Measurements from ENCODE around the gene ASPDH.
"Not testable (repeated sequence)": the region's sequence is repeated elsewhere in the genome, so short reads cannot be mapped to it uniquely, and the experiment has no call there.

Gene ASPDH

DNA sequence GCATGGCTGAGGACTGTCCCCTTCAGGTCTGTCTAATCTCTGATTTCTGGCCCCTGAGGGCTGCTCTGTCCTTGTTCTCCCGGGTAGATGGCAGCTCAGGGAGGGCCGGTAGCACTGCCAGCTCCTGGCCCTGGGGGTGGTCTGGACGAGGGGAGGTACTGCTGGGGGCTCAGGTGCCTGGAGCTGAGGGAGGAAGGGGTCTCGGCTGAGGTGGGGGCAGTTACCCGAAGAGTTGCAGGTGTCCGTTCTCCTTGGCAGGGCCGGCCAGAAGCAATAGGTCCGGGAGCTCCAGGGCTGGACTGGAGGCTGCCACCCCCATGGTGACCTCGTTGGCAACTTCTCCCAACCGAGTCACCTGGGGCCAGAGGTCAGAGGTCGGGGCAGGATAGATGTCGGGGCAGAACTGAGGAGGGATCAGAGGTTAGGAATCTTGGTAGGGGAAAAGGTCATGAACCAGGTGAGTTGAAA, 38.6 kb downstream of the ASPDH start:
- Mint-ChIP-seq H3K27ac (peak overlapping the region; percentile 91), H3K36me3 (ENCODE audit: low read depth) (peaks cover 11% of the 10 kb centered on the region), H3K4me1 (peaks cover 24% of the 10 kb centered on the region), H3K9me3 (no peaks in the 10 kb centered on the region), H3K27me3 (no peaks in the 10 kb centered on the region), H3K4me3 (peak overlapping the region; percentile 34)
- ATAC-seq (no peak), DNase-seq (no peak)

DNA sequence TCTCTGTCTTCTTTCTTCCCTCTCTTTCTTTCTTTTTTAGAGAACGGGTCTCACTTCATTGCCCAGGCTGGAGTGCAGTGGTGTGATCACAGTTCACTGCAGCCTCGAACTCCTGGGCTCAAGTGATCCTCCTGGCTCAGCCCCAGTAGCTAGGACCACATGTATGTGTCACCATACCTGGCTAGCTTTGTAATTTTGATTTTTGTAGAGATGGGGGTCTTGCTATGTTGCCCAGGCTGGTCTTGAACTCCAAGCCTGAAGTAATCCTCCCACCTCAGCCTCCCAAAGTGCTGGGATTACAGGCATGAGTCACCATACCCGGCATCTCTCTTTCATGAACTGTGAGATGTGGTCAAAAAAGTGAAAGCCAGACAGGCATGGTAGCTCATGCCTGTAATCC, 40.4 kb downstream of the ASPDH start:
- not testable (repeated sequence) for ATAC-seq; DNase-seq; H3K4me3 Mint-ChIP-seq; H3K27me3 Mint-ChIP-seq; H3K36me3 Mint-ChIP-seq (ENCODE audit: low read depth); H3K9me3 Mint-ChIP-seq; H3K27ac Mint-ChIP-seq
- peaks cover 20% of the 10 kb centered on the region for H3K4me1 Mint-ChIP-seq

DNA sequence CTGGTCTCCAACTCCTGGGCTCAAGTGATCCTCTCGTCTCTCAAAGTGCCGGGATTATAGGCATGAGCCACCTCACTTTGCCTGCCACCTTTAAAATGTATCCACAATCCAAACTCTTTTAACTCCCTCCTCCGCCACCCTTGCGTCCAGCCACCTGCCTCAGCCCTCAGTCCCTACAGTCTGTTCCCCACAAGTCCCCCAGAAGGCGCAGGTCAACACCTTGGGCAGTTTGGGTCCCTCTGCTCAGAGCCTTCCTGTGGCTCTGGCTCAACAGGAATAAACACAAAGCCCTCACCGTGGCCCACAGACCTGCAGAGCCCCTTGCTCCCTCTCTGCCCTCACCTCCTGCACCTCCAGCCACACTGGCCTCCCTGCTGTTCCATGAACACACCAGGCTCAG, 44.9 kb downstream of the ASPDH start:
- no peak for ATAC-seq
- Mint-ChIP-seq H3K27ac (no peak overlapping the region), H3K4me3 (no peak overlapping the region), H3K4me1 (no peaks in the 10 kb centered on the region), H3K9me3 (no peaks in the 10 kb centered on the region), H3K27me3 (peaks cover 9% of the 10 kb centered on the region), H3K36me3 (ENCODE audit: low read depth) (no peaks in the 10 kb centered on the region)
- no peak for DNase-seq

DNA sequence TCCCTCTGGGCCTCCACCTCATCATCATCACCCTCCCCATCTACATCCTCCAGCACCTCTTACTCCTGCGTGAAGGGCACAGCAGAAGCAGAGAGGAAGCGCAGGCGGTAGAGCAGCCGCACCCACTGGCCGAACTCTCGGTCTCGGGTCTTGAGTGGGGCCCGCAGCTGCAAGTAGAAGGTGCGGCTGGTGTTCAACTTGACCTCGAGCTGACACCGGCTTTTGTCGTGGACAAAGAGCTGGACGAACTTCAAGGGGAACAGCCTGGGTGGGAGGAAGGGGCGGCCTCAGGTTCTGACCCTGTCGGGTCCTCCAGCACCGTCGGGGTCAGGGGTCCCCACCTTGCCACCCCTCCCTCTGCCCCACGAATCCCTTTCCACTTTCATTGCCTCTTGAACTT, 46.1 kb downstream of the ASPDH start:
- no peaks in the 10 kb centered on the region for H3K36me3 Mint-ChIP-seq (ENCODE audit: low read depth)

DNA sequence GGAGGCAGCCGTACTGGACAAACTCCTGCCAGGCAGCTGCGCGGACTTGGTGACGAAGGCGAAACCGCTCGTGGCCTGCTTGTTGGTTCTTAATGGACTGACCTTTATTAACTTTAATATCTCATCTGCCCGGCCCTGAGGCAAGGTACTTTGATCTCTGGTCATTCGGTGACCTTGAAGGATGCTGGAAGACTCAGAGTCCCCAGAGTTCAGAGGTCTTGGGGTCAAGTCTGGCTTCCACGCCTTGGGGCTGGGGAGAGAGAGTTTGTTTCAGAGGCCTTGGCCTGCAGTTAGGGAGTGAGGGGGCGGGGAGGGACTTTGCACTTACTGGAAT, 47.0 kb downstream of the ASPDH start:
- Mint-ChIP-seq H3K27me3 (peaks cover 13% of the 10 kb centered on the region), H3K36me3 (ENCODE audit: low read depth) (no peaks in the 10 kb centered on the region), H3K4me3 (no peak overlapping the region), H3K4me1 (no peaks in the 10 kb centered on the region), H3K9me3 (no peaks in the 10 kb centered on the region), H3K27ac (no peak overlapping the region)
- ATAC-seq, result no peak
- no peak for DNase-seq

More for the DNA sequence above, 46.1 kb downstream of the ASPDH start:
- Mint-ChIP-seq H3K4me1 (no peaks in the 10 kb centered on the region), H3K9me3 (no peaks in the 10 kb centered on the region), H3K4me3 (no peak overlapping the region), H3K27me3 (peaks cover 11% of the 10 kb centered on the region), H3K27ac (no peak overlapping the region)
- no peak for DNase-seq
- no peak for ATAC-seq

DNA sequence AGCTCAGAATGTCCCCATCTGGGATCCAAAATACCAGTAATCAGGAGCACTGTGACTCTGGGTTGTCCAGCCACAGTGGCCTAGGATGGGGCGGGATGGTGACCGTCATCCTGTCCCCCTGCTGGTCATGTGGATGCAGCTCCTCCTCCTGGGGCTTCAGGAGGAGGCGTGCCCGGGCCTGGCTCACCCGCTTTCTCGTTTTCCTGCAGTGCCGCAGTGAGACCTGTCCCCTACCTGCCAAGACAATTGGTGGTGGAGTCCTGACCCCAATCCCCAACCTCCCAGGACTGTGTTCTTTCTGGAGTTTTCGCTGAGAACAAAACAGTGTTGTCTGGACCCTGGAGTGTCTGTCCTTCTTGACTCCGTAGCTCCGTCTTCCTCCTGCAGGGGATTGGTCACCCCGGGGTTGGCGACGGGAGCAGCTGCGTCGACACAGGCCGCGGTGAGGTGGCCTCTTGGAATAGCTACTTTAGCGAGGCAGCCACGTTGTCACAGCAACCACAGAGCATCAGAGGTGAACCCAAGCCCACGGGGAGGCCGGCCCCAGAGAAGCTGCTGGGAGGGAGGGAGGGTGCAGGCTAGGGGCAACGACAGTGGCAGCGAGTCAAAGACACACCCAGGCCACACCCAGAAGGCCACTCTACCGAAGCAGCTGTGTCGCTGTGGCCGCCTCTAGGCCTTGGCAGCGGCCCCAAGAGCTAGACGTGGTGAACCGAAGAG, 47.6 kb downstream of the ASPDH start:
- H3K4me3 Mint-ChIP-seq, result no peak overlapping the region
- H3K36me3 Mint-ChIP-seq (ENCODE audit: low read depth), result no peaks in the 10 kb centered on the region
- peaks cover 16% of the 10 kb centered on the region for H3K27me3 Mint-ChIP-seq
- DNase-seq (no peak), ATAC-seq (no peak)
- H3K4me1 Mint-ChIP-seq, result peaks cover 2% of the 10 kb centered on the region
- H3K27ac Mint-ChIP-seq, result no peak overlapping the region
- H3K9me3 Mint-ChIP-seq, result no peaks in the 10 kb centered on the region

DNA sequence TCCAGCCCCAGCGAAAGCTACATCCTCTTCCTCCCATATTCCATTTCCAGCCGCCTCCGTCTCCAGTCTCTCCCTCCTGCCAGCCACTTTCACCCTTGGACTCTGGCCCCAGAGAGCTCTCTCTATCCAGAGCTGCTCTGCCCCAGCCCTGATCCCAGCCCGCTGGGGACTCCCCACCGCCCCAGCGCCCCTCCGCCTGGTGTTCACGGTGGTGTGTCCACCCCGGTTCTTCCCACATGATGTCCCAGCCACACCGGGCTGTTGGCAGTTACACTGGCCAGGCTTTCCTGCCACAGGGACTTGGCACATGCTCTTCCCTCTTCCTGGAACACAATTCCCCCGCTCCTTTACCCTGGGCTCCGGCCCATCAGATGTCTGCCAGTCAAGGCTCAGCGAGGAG, 48.7 kb downstream of the ASPDH start:
- H3K9me3 Mint-ChIP-seq, result no peaks in the 10 kb centered on the region

DNA sequence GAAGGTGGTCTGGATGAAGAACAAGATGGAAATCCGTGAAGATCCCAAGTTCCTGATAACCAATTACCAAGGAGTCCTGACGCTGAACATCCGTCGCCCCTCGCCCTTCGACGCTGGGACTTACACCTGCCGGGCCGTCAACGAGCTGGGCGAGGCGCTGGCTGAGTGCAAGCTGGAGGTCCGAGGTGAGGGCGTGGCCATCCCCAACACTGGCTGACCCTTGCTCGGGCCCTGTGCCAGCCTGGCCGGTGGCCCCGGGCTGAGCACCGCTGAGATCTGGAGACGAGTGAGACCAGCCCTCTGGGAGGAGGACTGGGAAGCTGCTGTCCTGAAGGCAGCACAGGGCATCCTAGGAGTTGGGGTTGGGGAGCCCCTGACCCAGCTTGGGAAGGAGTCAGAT, 49.4 kb downstream of the ASPDH start:
- no peak overlapping the region for H3K4me3 Mint-ChIP-seq
- H3K9me3 Mint-ChIP-seq, result no peaks in the 10 kb centered on the region

More for the DNA sequence above, 48.7 kb downstream of the ASPDH start:
- H3K4me1 Mint-ChIP-seq, result peaks cover 9% of the 10 kb centered on the region
- no peak overlapping the region for H3K27ac Mint-ChIP-seq
- ATAC-seq (no peak), DNase-seq (no peak)
- H3K4me3 Mint-ChIP-seq, result no peak overlapping the region
- peaks cover 21% of the 10 kb centered on the region for H3K27me3 Mint-ChIP-seq
- H3K36me3 Mint-ChIP-seq (ENCODE audit: low read depth), result no peaks in the 10 kb centered on the region

DNA sequence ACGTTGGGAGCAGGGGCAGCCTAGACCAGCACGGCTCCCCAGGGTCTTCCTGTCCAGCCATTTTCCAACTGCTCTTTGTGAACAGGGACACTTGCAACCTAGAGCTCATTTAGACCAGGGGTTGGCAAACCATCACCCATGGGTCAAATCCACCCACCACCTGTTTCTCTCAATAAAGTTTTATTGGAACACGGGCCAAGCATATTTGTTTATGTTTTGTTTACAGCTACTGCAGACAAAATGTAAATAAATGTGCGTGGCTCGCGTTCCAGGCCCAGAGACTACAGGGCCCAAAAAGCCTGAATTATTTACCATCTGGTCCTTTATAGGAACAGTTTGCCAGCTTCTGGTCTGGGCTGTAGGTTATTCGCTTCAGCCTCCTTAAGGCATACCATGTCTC, 50.7 kb downstream of the ASPDH start:
- Mint-ChIP-seq H3K4me3 (no peak overlapping the region), H3K36me3 (ENCODE audit: low read depth) (no peaks in the 10 kb centered on the region), H3K27me3 (peaks cover 29% of the 10 kb centered on the region), H3K27ac (no peak overlapping the region), H3K9me3 (no peaks in the 10 kb centered on the region), H3K4me1 (peaks cover 14% of the 10 kb centered on the region)
- ATAC-seq (no peak), DNase-seq (no peak)

More for the DNA sequence above, 49.4 kb downstream of the ASPDH start:
- no peak overlapping the region for H3K27ac Mint-ChIP-seq
- H3K4me1 Mint-ChIP-seq, result peaks cover 14% of the 10 kb centered on the region
- DNase-seq, result no peak
- H3K36me3 Mint-ChIP-seq (ENCODE audit: low read depth), result no peaks in the 10 kb centered on the region
- ATAC-seq, result no peak
- H3K27me3 Mint-ChIP-seq, result peaks cover 27% of the 10 kb centered on the region
